Activated naive CD8-positive, alpha-beta T cell treated with anti-CD3 and anti-CD28 coated beads, Interleukin-2, amount 10 ng/mL, durations not matched to agents 7 days and 5 days (primary cell): ENCODE measurements around the gene SOAT2. TPM values are rescaled to one million over a fixed set of nuclear protein-coding genes. Genes with fewer than 3 reads are reported as not detected.
A peak's percentile ranks its signal among the peaks of the same experiment; 100 is the strongest.

Experiments
- ATAC-seq: fragments of 150-1000 bp; cut with Tn5 transposase; one replicate; pipeline ENCODE4 v1.10.0; 2021; ENCODE audit warnings: low read depth, moderate library complexity
- POLR2A ChIA-PET: fragments of 350-600 bp; sonication (Branson Sonifier 250); formaldehyde crosslinking; loops from one replicate; lab custom pipeline; 2021; ENCODE audit warnings: antibody characterized with exemption; lab: Charles Lee
- DNase-seq: peaks from one replicate; pipeline ENCODE4 v3.0.0; 2021
- H3K27ac Mint-ChIP-seq: one replicate; pipeline ENCODE4 v1.8.0; 2022; ENCODE audit warnings: mild to moderate bottlenecking, mixed read lengths
- H3K27me3 Mint-ChIP-seq: one replicate; pipeline ENCODE4 v1.8.0; 2022; ENCODE audit warnings: mild to moderate bottlenecking, moderate library complexity, mixed read lengths
- H3K36me3 Mint-ChIP-seq: one replicate; pipeline ENCODE4 v1.8.0; 2021; ENCODE audit warnings: mild to moderate bottlenecking, mixed read lengths
- H3K4me1 Mint-ChIP-seq: one replicate; pipeline ENCODE4 v1.8.0; 2021; ENCODE audit warnings: mixed read lengths
- H3K4me3 Mint-ChIP-seq: one replicate; pipeline ENCODE4 v1.8.0; 2022; ENCODE audit warnings: mild to moderate bottlenecking, moderate library complexity, mixed read lengths
- H3K9me3 Mint-ChIP-seq: one replicate; pipeline ENCODE4 v1.8.0; 2021; ENCODE audit warnings: mixed read lengths
- total RNA-seq, 2 experiments: library from RNA; stranded (reverse); gene quantifications; one replicate each; pipeline ENCODE4 v1.2.3, GENCODE V29; 2021

The SOAT2 gene, protein sequence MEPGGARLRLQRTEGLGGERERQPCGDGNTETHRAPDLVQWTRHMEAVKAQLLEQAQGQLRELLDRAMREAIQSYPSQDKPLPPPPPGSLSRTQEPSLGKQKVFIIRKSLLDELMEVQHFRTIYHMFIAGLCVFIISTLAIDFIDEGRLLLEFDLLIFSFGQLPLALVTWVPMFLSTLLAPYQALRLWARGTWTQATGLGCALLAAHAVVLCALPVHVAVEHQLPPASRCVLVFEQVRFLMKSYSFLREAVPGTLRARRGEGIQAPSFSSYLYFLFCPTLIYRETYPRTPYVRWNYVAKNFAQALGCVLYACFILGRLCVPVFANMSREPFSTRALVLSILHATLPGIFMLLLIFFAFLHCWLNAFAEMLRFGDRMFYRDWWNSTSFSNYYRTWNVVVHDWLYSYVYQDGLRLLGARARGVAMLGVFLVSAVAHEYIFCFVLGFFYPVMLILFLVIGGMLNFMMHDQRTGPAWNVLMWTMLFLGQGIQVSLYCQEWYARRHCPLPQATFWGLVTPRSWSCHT
- total RNA-seq: 10 to 100 TPM in 1 of 2 experiments, 1 to 10 TPM in 1; 9.8 to 10.4 TPM

DNA sequence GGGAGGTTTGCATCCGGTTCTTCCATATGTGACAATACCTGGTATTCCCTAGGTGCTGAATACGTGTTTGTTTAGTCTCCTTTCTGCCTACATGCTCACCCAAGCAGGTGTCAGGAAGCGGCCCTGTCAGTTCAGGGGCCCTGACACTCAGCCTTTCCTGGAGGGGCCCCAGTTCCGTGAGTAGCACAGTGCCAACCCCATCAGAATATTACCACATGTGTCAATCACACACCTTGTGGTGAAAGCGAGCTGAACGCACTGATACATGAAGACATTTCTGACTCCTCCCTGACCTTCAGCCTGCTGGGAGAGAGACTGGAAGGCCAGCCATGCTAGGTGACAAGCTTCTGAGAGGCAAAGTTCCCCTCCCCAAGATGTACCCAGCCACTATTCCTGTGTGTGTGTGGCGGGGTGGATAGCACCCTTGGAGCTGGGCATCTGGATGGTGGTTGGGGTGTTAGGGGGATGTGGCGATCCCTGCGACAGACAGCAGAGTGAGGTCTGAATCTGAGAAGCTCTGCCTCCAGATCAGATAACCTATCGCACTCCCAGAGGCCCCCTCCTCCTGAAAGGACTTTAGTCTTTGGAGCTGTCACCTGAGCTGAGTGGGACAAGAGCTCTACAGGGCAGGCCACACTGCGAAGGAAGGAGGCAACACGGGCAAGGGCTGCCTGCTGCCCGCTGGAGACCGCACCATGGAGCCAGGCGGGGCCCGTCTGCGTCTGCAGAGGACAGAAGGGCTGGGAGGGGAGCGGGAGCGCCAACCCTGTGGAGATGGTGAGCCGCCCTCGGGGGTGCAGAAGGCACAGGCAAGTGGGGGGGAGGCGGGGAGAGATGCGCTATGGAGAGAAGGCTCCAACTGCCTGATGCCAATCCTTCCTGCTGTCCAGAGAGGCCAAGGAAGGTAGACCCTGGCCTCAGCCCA is at the start of gene SOAT2:
Gene SOAT2 (plus strand): TSS at position 604 of the 925 bp plus-strand sequence. CDS start 92 bp downstream, at position 696.
- DNase-seq: peak; percentile 62
- POLR2A ChIA-PET: interaction anchor here (0.5 to 3.1 kb wide), 24 partner anchors 18 to 396 kb away, joined by 3 to 32 read pairs (median 4); partner anchors contain the start of genes AAAS, CSAD, EIF4B and ESPL1
- peak within 1 kb of the TSS; percentile 94 for H3K27ac Mint-ChIP-seq
- no peaks in the 10 kb centered on the region for H3K27me3 Mint-ChIP-seq
- H3K36me3 Mint-ChIP-seq: peaks cover 16% of the 10 kb centered on the region
- H3K4me1 Mint-ChIP-seq: peaks cover 57% of the 10 kb centered on the region
- H3K4me3 Mint-ChIP-seq: peak within 1 kb of the TSS; percentile 69
- peak; percentile 84 for ATAC-seq
- H3K9me3 Mint-ChIP-seq: no peaks in the 10 kb centered on the region

DNA sequence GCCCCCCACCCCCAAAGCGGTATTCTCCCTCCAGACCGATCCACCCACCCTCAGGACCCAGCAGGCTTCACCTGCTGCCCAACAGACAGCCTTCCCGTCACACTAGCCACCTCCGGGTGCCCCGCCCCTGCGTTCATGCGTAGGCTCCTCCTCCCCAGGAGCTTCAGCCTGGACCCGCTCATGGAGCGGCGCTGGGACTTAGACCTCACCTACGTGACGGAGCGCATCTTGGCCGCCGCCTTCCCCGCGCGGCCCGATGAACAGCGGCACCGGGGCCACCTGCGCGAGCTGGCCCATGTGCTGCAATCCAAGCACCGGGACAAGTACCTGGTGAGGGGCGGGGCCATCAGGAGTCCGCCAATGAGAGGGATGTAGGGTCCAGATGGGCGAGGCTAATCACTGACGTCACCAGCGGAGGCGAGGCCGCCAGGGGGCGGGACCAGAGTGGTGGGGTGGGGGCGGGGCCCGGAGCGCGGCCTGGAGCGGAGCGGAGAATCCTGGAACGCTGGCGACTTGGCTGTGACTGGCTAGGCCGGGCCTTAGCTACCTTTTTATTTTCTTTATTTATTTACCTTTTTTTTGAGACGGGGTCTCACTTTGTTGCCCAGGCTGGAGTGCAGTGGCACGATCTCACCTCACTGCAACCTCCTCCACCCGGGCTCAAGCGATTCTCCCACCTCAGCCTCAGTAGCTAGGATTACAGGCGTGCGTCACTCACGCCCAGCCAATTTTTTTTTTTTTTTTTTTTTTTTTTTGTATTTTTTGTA is 49.0 kb upstream of the SOAT2 start:
- Mint-ChIP-seq H3K27me3 (peaks cover 4% of the 10 kb centered on the region), H3K4me1 (peaks cover 10% of the 10 kb centered on the region), H3K4me3 (peak overlapping the region; percentile 91), H3K9me3 (no peaks in the 10 kb centered on the region), H3K27ac (peak overlapping the region; percentile 88), H3K36me3 (no peaks in the 10 kb centered on the region)
- DNase-seq: peak; percentile 92
- peak; percentile 88 for ATAC-seq
- POLR2A ChIA-PET: interaction anchor here (0.6 to 3.5 kb wide), 8 partner anchors 9 to 245 kb away, joined by 3 to 17 read pairs (median 4); partner anchors contain the start of genes EIF4B, MYG1 and SPRYD3

DNA sequence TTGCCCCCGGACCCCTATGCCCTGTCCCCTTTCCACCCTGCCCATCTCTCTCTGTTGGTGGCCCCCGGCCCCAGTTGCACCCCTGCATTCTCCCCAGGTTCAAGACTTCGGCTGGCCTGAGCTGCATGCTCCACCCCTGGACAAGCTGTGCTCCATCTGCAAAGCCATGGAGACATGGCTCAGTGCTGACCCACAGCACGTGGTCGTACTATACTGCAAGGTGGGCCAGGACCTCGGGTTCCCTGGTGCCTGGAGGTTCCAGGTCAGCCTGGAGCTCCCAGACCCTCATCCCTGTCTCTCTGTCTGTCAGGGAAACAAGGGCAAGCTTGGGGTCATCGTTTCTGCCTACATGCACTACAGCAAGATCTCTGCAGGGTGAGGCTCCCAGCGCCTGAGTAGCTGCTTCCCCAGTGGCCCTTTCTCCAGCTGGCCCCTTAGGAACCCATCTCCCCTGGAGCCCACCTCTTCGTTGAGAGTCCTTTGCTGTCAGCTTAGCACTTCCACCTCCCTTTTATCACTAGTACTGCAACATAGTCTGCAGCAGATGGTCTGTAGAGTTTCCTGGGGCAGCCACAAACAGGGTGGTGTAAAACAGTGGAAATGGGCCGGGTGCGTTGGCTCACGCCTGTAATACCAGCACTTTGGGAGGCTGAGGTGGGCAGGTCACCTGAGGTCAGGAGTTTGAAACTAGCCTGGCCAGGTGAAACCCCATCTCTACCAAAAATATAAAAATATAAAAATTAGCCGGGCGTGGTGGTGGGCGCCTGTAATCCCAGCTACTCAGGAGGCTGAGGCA is 47.6 kb upstream of the SOAT2 start:
- no peak overlapping the region for H3K27ac Mint-ChIP-seq
- DNase-seq: peak; percentile 30
- POLR2A ChIA-PET: interaction anchor here (3.5 kb wide), 1 partner anchor 24 kb away, joined by 17 read pairs; the partner anchor contains the start of gene SPRYD3
- H3K4me1 Mint-ChIP-seq: peaks cover 8% of the 10 kb centered on the region
- no peak for ATAC-seq
- no peak overlapping the region for H3K4me3 Mint-ChIP-seq
- no peaks in the 10 kb centered on the region for H3K9me3 Mint-ChIP-seq
- H3K36me3 Mint-ChIP-seq: no peaks in the 10 kb centered on the region
- H3K27me3 Mint-ChIP-seq: peaks cover 4% of the 10 kb centered on the region

DNA sequence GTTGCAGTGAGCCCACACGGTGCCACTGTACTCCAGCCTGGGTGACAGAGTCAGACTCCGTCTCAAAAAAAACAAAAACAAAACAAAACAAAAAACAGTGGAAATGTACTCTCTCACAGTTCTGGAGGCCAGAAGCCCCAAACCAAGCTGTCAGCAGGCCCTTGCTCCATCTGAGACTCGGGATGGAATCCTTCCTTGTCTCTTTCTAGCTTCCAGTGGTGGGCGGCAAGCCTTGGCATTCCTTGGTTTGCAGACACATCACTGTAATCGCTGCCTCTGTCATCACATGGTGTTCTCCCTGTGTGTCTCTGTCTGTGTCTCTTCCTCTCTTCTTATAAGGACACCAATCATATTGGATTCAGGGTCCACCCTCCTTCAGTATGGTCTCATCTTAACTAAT is 47.0 kb upstream of the SOAT2 start:
- H3K36me3 Mint-ChIP-seq: no peaks in the 10 kb centered on the region
- H3K9me3 Mint-ChIP-seq: no peaks in the 10 kb centered on the region
- no peak overlapping the region for H3K4me3 Mint-ChIP-seq
- POLR2A ChIA-PET: interaction anchor here (3.5 kb wide), 1 partner anchor 23 kb away, joined by 17 read pairs; the partner anchor contains the start of gene SPRYD3
- ATAC-seq: no peak
- DNase-seq: no peak
- H3K4me1 Mint-ChIP-seq: peaks cover 8% of the 10 kb centered on the region
- H3K27ac Mint-ChIP-seq: no peak overlapping the region
- peaks cover 5% of the 10 kb centered on the region for H3K27me3 Mint-ChIP-seq

DNA sequence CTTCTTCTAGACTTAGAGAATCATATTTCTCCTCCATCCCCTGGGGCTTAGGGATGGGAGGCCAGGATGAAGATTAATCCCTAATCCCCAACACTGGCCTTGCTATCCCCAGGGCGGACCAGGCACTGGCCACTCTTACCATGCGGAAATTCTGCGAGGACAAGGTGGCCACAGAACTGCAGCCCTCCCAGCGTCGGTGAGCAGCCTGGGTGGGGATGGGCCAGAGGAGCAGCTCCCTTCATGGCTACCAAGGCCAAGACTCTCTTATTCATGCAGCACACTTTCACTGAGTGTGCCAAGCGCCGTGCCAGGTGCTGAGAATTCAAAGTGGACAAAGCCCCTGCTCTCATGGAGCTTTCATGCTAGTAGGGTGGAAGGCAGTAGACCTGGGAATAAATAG is 46.4 kb upstream of the SOAT2 start:
- H3K36me3 Mint-ChIP-seq: no peaks in the 10 kb centered on the region
- POLR2A ChIA-PET: interaction anchor here (0.6 to 3.5 kb wide), 2 partner anchors 22 to 235 kb away, joined by 3 to 17 read pairs; partner anchors contain the start of gene SPRYD3
- ATAC-seq (no peak), DNase-seq (no peak)
- H3K4me3 Mint-ChIP-seq: no peak overlapping the region
- H3K27ac Mint-ChIP-seq: no peak overlapping the region
- H3K27me3 Mint-ChIP-seq: peaks cover 5% of the 10 kb centered on the region
- H3K9me3 Mint-ChIP-seq: no peaks in the 10 kb centered on the region
- peaks cover 8% of the 10 kb centered on the region for H3K4me1 Mint-ChIP-seq

DNA sequence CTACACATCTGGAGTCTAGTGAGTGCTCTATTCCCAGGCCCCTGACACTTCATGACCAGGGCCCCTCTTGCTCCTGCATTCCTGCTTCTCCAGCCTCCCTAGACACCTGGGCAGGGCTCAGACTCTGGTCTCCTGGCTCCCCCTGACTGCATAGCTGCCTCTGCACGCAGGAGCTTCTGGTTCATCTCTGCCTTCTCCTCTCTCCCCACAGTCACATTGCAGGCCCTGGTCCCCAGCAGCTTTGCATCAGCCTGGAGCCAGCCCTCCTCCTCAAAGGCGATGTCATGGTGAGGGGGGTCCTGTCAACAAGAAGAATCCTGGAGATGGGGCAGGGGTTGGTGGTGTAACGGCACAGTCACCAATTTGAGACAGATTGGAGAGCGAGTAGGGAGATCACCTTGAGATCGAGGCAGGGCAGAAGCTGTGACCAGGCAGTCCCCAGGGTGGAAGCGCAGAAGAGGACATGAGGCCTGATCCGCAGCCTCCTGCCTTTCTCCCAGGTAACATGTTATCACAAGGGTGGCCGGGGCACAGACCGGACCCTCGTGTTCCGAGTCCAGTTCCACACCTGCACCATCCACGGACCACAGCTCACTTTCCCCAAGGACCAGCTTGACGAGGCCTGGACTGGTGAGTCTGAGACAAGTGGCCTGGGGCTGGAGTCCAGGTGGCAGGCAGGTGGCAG is 45.3 kb upstream of the SOAT2 start:
- peaks cover 8% of the 10 kb centered on the region for H3K4me1 Mint-ChIP-seq
- H3K36me3 Mint-ChIP-seq: no peaks in the 10 kb centered on the region
- H3K9me3 Mint-ChIP-seq: no peaks in the 10 kb centered on the region
- H3K4me3 Mint-ChIP-seq: no peak overlapping the region
- no peak for ATAC-seq
- peak; percentile 23 for DNase-seq
- no peak overlapping the region for H3K27ac Mint-ChIP-seq
- POLR2A ChIA-PET: interaction anchor here (0.6 kb wide), 1 partner anchor 107 kb away, joined by 3 read pairs; no protein-coding TSS in a partner anchor
- peaks cover 5% of the 10 kb centered on the region for H3K27me3 Mint-ChIP-seq

DNA sequence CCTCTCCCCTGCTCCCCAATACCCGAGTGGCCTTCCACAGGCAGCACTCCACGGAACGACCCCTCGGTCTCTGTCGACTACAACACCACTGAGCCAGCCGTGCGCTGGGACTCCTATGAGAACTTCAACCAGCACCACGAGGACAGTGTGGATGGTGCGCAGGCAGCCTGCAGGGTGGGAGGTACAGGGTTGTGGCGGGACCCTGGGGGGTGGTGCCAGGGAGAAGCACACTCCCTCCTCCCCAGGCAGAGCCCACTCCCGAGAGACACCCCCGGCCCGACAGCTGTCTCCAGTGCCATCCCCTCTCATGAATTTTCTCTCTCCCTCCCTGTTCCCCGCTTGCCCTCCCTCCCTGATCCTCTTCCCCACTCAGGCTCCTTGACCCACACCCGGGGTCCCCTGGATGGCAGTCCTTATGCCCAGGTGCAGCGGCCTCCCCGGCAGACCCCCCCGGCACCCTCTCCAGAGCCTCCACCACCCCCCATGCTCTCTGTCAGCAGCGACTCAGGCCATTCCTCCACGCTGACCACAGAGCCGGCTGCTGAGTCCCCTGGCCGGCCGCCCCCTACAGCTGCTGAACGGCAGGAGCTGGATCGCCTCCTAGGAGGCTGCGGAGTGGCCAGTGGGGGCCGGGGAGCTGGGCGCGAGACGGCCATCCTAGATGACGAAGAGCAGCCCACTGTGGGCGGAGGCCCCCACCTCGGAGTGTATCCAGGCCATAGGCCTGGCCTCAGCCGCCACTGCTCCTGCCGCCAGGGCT is 44.4 kb upstream of the SOAT2 start:
- ATAC-seq (no peak), DNase-seq (peak; percentile 22)
- Mint-ChIP-seq H3K4me3 (no peak overlapping the region), H3K4me1 (peaks cover 4% of the 10 kb centered on the region), H3K36me3 (peaks cover 1% of the 10 kb centered on the region), H3K9me3 (no peaks in the 10 kb centered on the region), H3K27me3 (peaks cover 5% of the 10 kb centered on the region), H3K27ac (no peak overlapping the region)
- POLR2A ChIA-PET: interaction anchor here (0.6 kb wide), 1 partner anchor 106 kb away, joined by 3 read pairs; no protein-coding TSS in a partner anchor

DNA sequence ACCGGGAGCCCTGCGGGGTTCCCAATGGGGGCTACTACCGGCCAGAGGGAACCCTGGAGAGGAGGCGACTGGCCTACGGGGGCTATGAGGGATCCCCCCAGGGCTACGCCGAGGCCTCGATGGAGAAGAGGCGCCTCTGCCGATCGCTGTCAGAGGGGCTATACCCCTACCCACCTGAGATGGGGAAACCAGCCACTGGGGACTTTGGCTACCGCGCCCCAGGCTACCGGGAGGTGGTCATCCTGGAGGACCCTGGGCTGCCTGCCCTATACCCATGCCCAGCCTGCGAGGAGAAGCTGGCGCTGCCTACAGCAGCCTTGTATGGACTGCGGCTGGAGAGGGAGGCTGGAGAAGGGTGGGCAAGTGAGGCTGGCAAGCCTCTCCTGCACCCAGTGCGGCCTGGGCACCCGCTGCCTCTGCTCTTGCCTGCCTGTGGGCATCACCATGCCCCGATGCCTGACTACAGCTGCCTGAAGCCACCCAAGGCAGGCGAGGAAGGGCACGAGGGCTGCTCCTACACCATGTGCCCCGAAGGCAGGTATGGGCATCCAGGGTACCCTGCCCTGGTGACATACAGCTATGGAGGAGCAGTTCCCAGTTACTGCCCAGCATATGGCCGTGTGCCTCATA is 43.7 kb upstream of the SOAT2 start:
- no peak overlapping the region for H3K4me3 Mint-ChIP-seq
- no peak overlapping the region for H3K27ac Mint-ChIP-seq
- H3K36me3 Mint-ChIP-seq: peaks cover 4% of the 10 kb centered on the region
- DNase-seq (peak; percentile 26), ATAC-seq (no peak)
- POLR2A ChIA-PET: interaction anchor here (0.9 to 1.4 kb wide), 3 partner anchors 20 to 43 kb away, joined by 3 to 5 read pairs (median 4); partner anchors contain the start of genes SOAT2 and SPRYD3
- H3K27me3 Mint-ChIP-seq: peaks cover 5% of the 10 kb centered on the region
- no peaks in the 10 kb centered on the region for H3K4me1 Mint-ChIP-seq
- H3K9me3 Mint-ChIP-seq: no peaks in the 10 kb centered on the region

DNA sequence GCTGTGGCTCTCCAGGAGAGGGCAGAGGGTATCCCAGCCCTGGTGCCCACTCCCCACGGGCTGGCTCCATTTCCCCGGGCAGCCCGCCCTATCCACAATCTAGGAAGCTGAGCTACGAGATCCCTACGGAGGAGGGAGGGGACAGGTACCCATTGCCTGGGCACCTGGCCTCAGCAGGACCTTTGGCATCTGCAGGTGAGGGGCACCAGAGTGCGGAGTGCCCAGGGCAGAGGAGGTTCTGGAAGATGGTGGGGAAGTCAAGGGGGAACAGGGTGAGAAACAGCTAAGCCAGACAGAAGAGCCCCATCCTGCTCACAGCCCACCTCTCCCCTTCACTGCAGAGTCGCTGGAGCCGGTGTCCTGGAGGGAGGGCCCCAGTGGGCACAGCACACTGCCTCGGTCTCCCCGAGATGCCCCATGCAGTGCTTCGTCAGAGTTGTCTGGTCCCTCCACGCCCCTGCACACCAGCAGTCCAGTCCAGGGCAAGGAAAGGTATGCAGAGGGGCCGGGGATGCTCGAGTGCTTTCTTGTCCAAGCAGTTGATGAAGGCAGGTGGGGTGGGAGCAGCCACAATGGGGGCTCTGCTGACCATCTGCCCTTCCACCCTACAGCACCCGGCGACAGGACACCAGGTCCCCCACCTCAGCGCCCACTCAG is 43.1 kb upstream of the SOAT2 start:
- DNase-seq: peak; percentile 27
- H3K27ac Mint-ChIP-seq: no peak overlapping the region
- H3K27me3 Mint-ChIP-seq: peaks cover 5% of the 10 kb centered on the region

More for the DNA sequence above, 43.1 kb upstream of the SOAT2 start:
- Mint-ChIP-seq H3K4me3 (no peak overlapping the region), H3K9me3 (no peaks in the 10 kb centered on the region), H3K4me1 (no peaks in the 10 kb centered on the region), H3K36me3 (peaks cover 8% of the 10 kb centered on the region)
- ATAC-seq: no peak
- POLR2A ChIA-PET: interaction anchor here (0.6 to 1.4 kb wide), 4 partner anchors 19 to 449 kb away, joined by 3 to 5 read pairs (median 4); partner anchors contain the start of genes SOAT2 and SPRYD3
